Measurements from ENCODE around the gene CDC7.

Gene CDC7

DNA sequence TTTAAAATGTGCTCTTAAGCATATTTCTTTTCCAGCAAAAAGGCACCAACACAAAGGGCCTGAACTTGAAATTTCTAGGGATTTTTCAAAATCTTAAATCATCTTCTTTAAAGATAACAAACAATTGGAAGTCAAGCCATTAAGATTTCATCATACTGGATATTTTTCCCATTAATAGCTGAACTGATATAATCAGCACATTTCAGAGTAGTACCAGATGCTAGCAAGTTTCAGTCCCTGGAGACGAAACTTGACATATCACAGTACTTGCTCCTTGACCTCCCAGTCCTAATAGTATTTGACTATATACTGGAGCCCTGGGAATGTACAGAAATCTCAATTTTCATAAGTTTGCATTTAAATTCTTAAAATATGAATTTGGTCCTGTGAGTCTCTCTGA lies 10.2 kb upstream of the CDC7 start:
- FAIRE-seq (no peak), DNase-seq (ENCODE audit: insufficient read length, low spot score) (no peak)
- TF ChIP-seq, protein P1, sequence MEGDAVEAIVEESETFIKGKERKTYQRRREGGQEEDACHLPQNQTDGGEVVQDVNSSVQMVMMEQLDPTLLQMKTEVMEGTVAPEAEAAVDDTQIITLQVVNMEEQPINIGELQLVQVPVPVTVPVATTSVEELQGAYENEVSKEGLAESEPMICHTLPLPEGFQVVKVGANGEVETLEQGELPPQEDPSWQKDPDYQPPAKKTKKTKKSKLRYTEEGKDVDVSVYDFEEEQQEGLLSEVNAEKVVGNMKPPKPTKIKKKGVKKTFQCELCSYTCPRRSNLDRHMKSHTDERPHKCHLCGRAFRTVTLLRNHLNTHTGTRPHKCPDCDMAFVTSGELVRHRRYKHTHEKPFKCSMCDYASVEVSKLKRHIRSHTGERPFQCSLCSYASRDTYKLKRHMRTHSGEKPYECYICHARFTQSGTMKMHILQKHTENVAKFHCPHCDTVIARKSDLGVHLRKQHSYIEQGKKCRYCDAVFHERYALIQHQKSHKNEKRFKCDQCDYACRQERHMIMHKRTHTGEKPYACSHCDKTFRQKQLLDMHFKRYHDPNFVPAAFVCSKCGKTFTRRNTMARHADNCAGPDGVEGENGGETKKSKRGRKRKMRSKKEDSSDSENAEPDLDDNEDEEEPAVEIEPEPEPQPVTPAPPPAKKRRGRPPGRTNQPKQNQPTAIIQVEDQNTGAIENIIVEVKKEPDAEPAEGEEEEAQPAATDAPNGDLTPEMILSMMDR (IDR thresholded peaks at IDR 0.05; ENCODE audit: insufficient read depth, missing control alignments) = no peak

DNA sequence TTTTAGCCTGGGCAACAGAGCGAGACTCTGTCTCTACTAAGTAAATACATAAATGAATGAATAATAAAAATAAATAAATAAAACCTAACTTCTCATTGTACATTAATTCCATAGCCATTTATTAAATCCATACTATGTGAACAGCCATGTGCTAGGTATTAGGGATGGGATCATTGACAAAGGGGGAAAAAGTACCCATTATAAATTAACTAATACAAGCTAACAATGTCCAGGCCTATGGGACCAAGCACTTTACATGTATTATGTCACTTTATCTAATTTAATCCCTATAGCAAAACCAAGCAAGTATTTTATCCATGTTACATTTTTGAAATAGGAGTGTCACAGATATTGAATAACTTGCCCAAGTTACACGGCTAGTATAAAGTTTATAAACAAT lies 2.6 kb upstream of the CDC7 start:
- FAIRE-seq (no peak), DNase-seq (ENCODE audit: insufficient read length, low spot score) (no peak)
- TF ChIP-seq, protein P1 (IDR thresholded peaks at IDR 0.05; ENCODE audit: insufficient read depth, missing control alignments) = no peak

DNA sequence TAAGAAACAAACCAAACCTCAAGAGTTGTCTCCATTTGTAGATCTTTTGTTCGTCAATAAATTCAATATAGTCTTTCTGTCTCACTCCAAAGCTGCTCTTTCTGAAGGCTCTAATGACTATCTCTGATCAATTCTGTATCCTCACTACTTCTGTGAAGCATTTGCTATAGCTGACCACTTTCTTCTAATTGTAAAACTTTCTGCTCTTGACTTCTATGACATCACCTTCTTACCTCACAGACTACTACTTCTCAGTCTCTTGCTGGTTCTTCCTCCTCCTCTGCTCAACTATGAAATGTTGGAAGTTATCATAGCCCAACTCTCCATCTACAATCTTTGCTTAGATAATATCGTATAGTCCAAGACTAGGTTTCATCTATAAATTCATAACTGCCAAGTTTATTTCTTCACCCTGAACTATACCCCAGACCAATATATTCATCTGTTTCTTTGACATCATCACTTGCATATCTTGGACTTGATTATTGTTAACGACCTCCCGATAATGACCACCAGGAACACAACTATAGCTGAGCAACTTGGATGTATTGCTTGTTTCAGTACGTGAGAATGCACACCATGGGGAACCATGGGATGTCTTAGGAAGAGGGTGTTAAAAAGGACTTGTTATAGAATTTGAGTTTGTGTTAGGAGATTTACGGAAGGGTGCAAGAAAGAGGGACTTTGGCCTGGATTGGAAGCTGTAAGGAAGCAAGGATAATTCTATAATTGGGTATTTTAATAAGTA lies 2.0 kb upstream of the CDC7 start:
- FAIRE-seq (no peak), DNase-seq (ENCODE audit: insufficient read length, low spot score) (no peak)
- TF ChIP-seq, protein P1 (IDR thresholded peaks at IDR 0.05; ENCODE audit: insufficient read depth, missing control alignments) = no peak

DNA sequence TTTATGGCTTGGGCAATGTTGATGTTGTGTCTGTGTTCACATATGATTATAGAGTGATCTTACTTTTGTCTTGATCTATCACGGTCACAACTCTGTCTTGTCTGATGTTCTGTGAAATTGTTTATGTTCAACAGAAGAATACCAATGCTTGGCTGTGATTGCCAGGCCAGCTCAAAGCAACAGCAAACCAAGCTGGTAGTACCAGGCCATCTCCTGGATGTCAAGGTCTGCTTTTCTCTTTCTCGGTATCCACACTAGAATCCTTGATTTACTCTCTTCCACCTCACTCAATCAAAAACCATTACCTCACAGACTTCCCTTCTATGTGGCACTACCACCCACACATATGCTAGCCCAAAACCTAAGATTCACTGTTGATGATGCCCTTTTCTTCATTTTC lies 1.3 kb upstream of the CDC7 start:
- FAIRE-seq (no peak), DNase-seq (ENCODE audit: insufficient read length, low spot score) (no peak)
- TF ChIP-seq, protein P1 (IDR thresholded peaks at IDR 0.05; ENCODE audit: insufficient read depth, missing control alignments) = no peak

DNA sequence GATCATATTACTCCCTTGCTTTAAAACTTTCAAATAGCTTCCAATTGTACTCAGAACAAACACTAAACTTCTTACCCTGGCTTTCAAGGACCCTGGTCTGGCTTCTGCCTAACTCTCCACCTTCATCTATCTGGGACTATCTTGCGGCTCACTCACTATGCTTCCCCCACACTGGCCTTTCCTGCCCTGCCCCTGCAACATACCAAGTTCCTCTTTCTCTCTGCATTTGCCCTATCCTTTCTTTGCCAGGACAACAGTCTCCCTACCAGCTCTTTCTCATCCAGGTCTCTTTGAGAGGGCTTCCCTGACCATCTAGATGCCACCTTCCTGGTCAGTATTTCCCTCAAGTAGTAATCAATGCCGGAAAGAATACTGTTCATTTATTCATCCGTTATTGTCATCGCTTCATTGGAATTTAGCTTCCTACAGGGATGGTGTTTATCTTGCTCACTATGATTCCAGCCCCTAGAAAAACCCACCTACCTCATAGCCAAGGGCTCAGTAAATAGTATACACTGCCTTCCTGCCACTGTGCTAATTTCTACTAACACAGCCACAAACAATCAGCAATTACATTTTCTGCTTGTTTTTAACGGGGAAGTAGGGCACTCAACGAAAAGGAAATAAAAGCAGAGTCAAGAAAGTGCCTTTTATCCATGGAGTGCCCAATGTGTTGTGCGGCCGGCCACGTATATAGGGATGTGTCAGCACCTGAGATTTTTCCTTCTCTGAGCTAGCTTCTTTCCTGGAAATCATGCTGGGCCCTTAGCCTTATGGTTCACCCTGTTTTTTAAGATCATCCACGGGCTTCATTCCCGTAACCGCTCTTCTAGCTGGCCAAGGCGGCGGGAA lies 521 bp upstream of the CDC7 start:
- FAIRE-seq = no peak
- TF ChIP-seq, protein P1 (IDR thresholded peaks at IDR 0.05; ENCODE audit: insufficient read depth, missing control alignments) = no peak

DNA sequence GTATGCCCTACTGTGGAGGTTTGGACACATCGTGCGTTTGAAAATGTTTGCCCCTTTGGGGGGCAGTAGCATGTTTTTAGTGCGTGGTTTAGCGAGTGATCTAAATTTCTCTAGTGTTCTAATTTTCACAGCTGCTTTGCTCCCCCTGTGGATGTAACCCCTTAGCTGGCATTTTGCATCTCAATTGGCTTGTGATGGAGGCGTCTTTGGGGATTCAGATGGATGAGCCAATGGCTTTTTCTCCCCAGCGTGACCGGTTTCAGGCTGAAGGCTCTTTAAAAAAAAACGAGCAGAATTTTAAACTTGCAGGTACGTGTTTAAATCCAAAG lies 836 bp downstream of the CDC7 start:
- FAIRE-seq (peak; percentile 66), DNase-seq (ENCODE audit: insufficient read length, low spot score) (no peak)

More for the DNA sequence above, 521 bp upstream of the CDC7 start:
- no peak for DNase-seq (ENCODE audit: insufficient read length, low spot score)

More for the DNA sequence above, 836 bp downstream of the CDC7 start:
- TF ChIP-seq, protein P1 (IDR thresholded peaks at IDR 0.05; ENCODE audit: insufficient read depth, missing control alignments) = no peak

Measured in D721Med (cell line).